H1 (cell line): ENCODE data around the gene FRMPD4. TPM values are rescaled to one million over a fixed set of nuclear protein-coding genes. Genes with fewer than 3 reads are reported as not detected.

ENCODE experiments used
- CTCF ChIA-PET: fragments of 300-600 bp; sonication (Branson Sonifier 250); formaldehyde crosslinking; loops from one replicate; lab custom pipeline; 2021; ENCODE audit not compliant: partially characterized antibody; lab: Charles Lee
- POLR2A ChIA-PET: fragments of 300-600 bp; sonication (Branson Sonifier 250); formaldehyde crosslinking; loops from one replicate; lab custom pipeline; 2021; ENCODE audit warnings: inconsistent platforms; ENCODE audit not compliant: partially characterized antibody; lab: Charles Lee
- DNase-seq, 2 experiments: peaks; one replicate each; pipeline versions ENCODE4 v3.0.0 to v3.0.0-alpha.2; 2010 to 2022; ENCODE audit warnings: low spot score in 2 of 2, low read depth in 1 of 2, mixed read lengths in 1 of 2
- FAIRE-seq: peaks from 2 replicates; lab custom pipeline; 2011; peaks lifted over from hg19 to GRCh38; lab: Jason Lieb, UNC
- H2AFZ ChIP-seq: 2 replicates; pipeline ENCODE4 v1.8.1; 2012; ENCODE audit warnings: low read length, inconsistent platforms
- H2AK5ac ChIP-seq: 2 replicates; pipeline ENCODE4 v1.6.1; 2013; ENCODE audit warnings: low read depth, low read length
- H2BK120ac ChIP-seq: replicated peaks from 2 replicates; pipeline ENCODE3; 2013; ENCODE audit warnings: low read depth, low read length, inconsistent platforms
- H2BK12ac ChIP-seq: 2 replicates; pipeline ENCODE4 v1.6.1; 2013; ENCODE audit warnings: low read depth, low read length
- H2BK15ac ChIP-seq: 2 replicates; pipeline ENCODE4 v1.6.1; 2013; ENCODE audit warnings: low read length
- H2BK20ac ChIP-seq: 2 replicates; pipeline ENCODE4 v1.6.1; 2013; ENCODE audit warnings: low read length
- H2BK5ac ChIP-seq: 2 replicates; pipeline ENCODE4 v1.6.1; 2013; ENCODE audit warnings: low read depth, low read length
- H3K14ac ChIP-seq: 2 replicates; pipeline ENCODE4 v1.6.1; 2013; ENCODE audit warnings: inconsistent platforms; ENCODE audit not compliant: insufficient read length
- H3K18ac ChIP-seq: 2 replicates; pipeline ENCODE4 v1.6.1; 2013; ENCODE audit warnings: low read length; ENCODE audit errors: extremely low read depth
- H3K23ac ChIP-seq: 2 replicates; pipeline ENCODE4 v1.6.1; 2013; ENCODE audit warnings: inconsistent platforms; ENCODE audit not compliant: insufficient read length
- H3K23me2 ChIP-seq: 2 replicates; pipeline ENCODE4 v1.6.1; 2013; ENCODE audit warnings: low read depth, low read length
- H3K27ac ChIP-seq: 2 replicates; pipeline ENCODE4 v1.6.1; 2011; ENCODE audit warnings: low read depth, low read length, inconsistent platforms
- H3K27me3 ChIP-seq, 4 experiments: replicated peaks in 1 of 4; 1 replicate in 1 of 4; 2 replicates in 3 of 4; pipeline versions ENCODE4 v1.6.1 to v1.8.1; 2011 to 2013; ENCODE audit warnings: low read length in 3 of 4, mild to moderate bottlenecking in 3 of 4, inconsistent platforms in 2 of 4, mixed read lengths in 2 of 4, moderate library complexity in 1 of 4; ENCODE audit not compliant: control insufficient read depth in 3 of 4, insufficient read depth in 3 of 4; ENCODE audit errors: extremely low read depth in 1 of 4
- H3K36me3 ChIP-seq, 4 experiments: 2 replicates each; pipeline versions ENCODE4 v1.6.1 to v1.8.1; 2011 to 2013; ENCODE audit warnings: mild to moderate bottlenecking in 4 of 4, low read length in 3 of 4, moderate library complexity in 2 of 4, control low read depth in 1 of 4, inconsistent platforms in 1 of 4; ENCODE audit not compliant: insufficient read depth in 4 of 4, control insufficient read depth in 2 of 4
- H3K4ac ChIP-seq: replicated peaks from 2 replicates; pipeline ENCODE3; 2013; ENCODE audit warnings: low read length, low read depth, mixed read lengths, inconsistent platforms; ENCODE audit not compliant: insufficient read length
- H3K4me1 ChIP-seq, 4 experiments: replicated peaks in 1 of 4; 1 replicate in 1 of 4; 2 replicates in 3 of 4; pipeline versions ENCODE4 v1.6.1 to v1.8.1; 2011 to 2013; ENCODE audit warnings: low read length in 3 of 4, inconsistent platforms in 2 of 4, mixed read lengths in 1 of 4; ENCODE audit not compliant: insufficient read depth in 4 of 4, control insufficient read depth in 3 of 4
- H3K4me2 ChIP-seq, 2 experiments: 2 replicates each; pipeline versions ENCODE4 v1.6.1 to v1.8.1; 2011 to 2013; ENCODE audit warnings: low read depth in 2 of 2, low read length in 2 of 2, control low read depth in 1 of 2, inconsistent platforms in 1 of 2, mild to moderate bottlenecking in 1 of 2; ENCODE audit not compliant: insufficient read depth in 1 of 2
- H3K4me3 ChIP-seq, 4 experiments: fragments of 200-600, 300-600 bp in 1 of 4; sonication (generic), shearing (Covaris generic), sonication (Bioruptor Twin) in 1 of 4; 2 replicates each; pipeline versions ENCODE4 v1.5.1 to v1.8.1; 2011 to 2016; ENCODE audit warnings: low read length in 4 of 4, low read depth in 3 of 4, control low read depth in 2 of 4, inconsistent platforms in 2 of 4, mild to moderate bottlenecking in 2 of 4, mixed read lengths in 1 of 4, moderate library complexity in 1 of 4; ENCODE audit not compliant: insufficient read depth in 2 of 4; ENCODE audit errors: extremely low read depth in 1 of 4
- H3K56ac ChIP-seq: replicated peaks from 2 replicates; pipeline ENCODE3; 2013; ENCODE audit warnings: low read depth, mild to moderate bottlenecking, mixed read lengths, low read length, inconsistent platforms; ENCODE audit not compliant: insufficient read length
- H3K79me1 ChIP-seq: 2 replicates; pipeline ENCODE4 v1.6.1; 2013; ENCODE audit warnings: low read depth, low read length, control low read depth
- H3K79me2 ChIP-seq, 2 experiments: 2 replicates each; pipeline versions ENCODE4 v1.6.1 to v1.8.1; 2012 to 2013; ENCODE audit warnings: low read length in 2 of 2, mild to moderate bottlenecking in 2 of 2, inconsistent platforms in 1 of 2; ENCODE audit not compliant: insufficient read depth in 2 of 2, control insufficient read depth in 1 of 2
- H3K9ac ChIP-seq, 4 experiments: replicated peaks in 1 of 4; 1 replicate in 1 of 4; 2 replicates in 3 of 4; pipeline versions ENCODE4 v1.6.1 to v1.8.1; 2011 to 2013; ENCODE audit warnings: low read depth in 3 of 4, low read length in 3 of 4, control low read depth in 2 of 4, mild to moderate bottlenecking in 2 of 4, moderate library complexity in 2 of 4, inconsistent platforms in 1 of 4; ENCODE audit errors: extremely low read depth in 1 of 4
- H3K9me3 ChIP-seq, 2 experiments: 2 replicates each; pipeline versions ENCODE4 v1.6.1 to v1.8.1; 2012 to 2013; ENCODE audit warnings: mild to moderate bottlenecking in 2 of 2, moderate library complexity in 2 of 2, control low read depth in 1 of 2, inconsistent platforms in 1 of 2, low read depth in 1 of 2, low read length in 1 of 2, mixed read lengths in 1 of 2; ENCODE audit not compliant: insufficient read depth in 2 of 2
- H4K20me1 ChIP-seq, 2 experiments: replicated peaks in 1 of 2; 2 replicates each; pipeline versions ENCODE3 to v1.8.1; 2011 to 2013; ENCODE audit warnings: inconsistent platforms in 2 of 2, low read length in 2 of 2, mild to moderate bottlenecking in 1 of 2; ENCODE audit not compliant: insufficient read depth in 2 of 2, control insufficient read depth in 1 of 2
- H4K5ac ChIP-seq: 2 replicates; pipeline ENCODE4 v1.6.1; 2013; ENCODE audit warnings: low read length, low read depth, mixed read lengths, inconsistent platforms; ENCODE audit not compliant: insufficient read length
- H4K8ac ChIP-seq: 2 replicates; pipeline ENCODE4 v1.8.0; 2013; ENCODE audit warnings: mild to moderate bottlenecking, moderate library complexity, low read length, inconsistent platforms; ENCODE audit not compliant: insufficient read depth; ENCODE audit errors: extremely low read depth
- H4K91ac ChIP-seq: replicated peaks from 2 replicates; pipeline ENCODE3; 2013; ENCODE audit warnings: low read length, mixed read lengths, inconsistent platforms; ENCODE audit not compliant: insufficient read length
- BCL11A ChIP-seq, 2 experiments: IDR thresholded peaks; one replicate each; pipeline ENCODE4 v1.6.1; 2011; ENCODE audit warnings: low read depth in 2 of 2, low read length in 2 of 2, mild to moderate bottlenecking in 2 of 2
- CBX5 ChIP-seq: fragments of 300-800, 300-1000 bp; sonication (generic); IDR thresholded peaks from 2 replicates; pipeline ENCODE4 v1.7.1; 2016; ENCODE audit warnings: antibody characterized with exemption, low read length, low read depth
- CTCF ChIP-seq, 3 experiments: IDR thresholded peaks; 1 replicate in 2 of 3; 2 replicates in 1 of 3; pipeline versions ENCODE4 v1.5.1 to v1.6.1; 2011; ENCODE audit warnings: low read length in 3 of 3, mild to moderate bottlenecking in 3 of 3, inconsistent platforms in 2 of 3, low read depth in 1 of 3, moderate library complexity in 1 of 3; ENCODE audit not compliant: insufficient read depth in 1 of 3; ENCODE audit errors: control extremely low read depth in 1 of 3
- FOSL1 ChIP-seq: IDR thresholded peaks from 2 replicates; pipeline ENCODE4 v1.6.1; 2011; ENCODE audit warnings: mild to moderate bottlenecking, low read depth, low read length, moderate library complexity; ENCODE audit not compliant: insufficient read depth
- KDM4A ChIP-seq: IDR thresholded peaks from one replicate; pipeline ENCODE4 v1.7.1; 2012; ENCODE audit warnings: low read depth, mild to moderate bottlenecking, moderate library complexity, low read length, inconsistent platforms; ENCODE audit not compliant: severe bottlenecking
- KDM5A ChIP-seq: fragments of 200-600 bp; IDR thresholded peaks from 2 replicates; pipeline ENCODE4 v1.7.1; 2012; ENCODE audit warnings: mild to moderate bottlenecking, low read length, inconsistent platforms, mixed read lengths
- RBBP5 ChIP-seq: IDR thresholded peaks from 2 replicates; pipeline ENCODE4 v1.7.1; 2012; ENCODE audit warnings: low read depth, mild to moderate bottlenecking, inconsistent platforms, low read length, moderate library complexity, borderline replicate concordance
- SIRT6 ChIP-seq: IDR thresholded peaks from one replicate; pipeline ENCODE4 v1.7.1; 2012; ENCODE audit warnings: low read length, inconsistent platforms
- TAF1 ChIP-seq: IDR thresholded peaks from 2 replicates; pipeline ENCODE4 v1.6.1; 2011; ENCODE audit warnings: mild to moderate bottlenecking, low read depth, low read length
- ZNF274 ChIP-seq: IDR thresholded peaks from 2 replicates; pipeline ENCODE4 v1.7.0; 2012; ENCODE audit warnings: low read length, borderline replicate concordance; ENCODE audit errors: extremely low read depth
- WGBS, 2 experiments: shearing (Covaris generic) in 1 of 2; methylation state at CpG; one replicate each; pipeline versions ENCODE4 v1.1.6 to v1.1.7; 2013 to 2015; ENCODE audit warnings: low lambda C conversion rate in 2 of 2, mixed read lengths in 2 of 2, inconsistent platforms in 1 of 2, low coverage in 1 of 2, missing lambda C conversion rate in 1 of 2; ENCODE audit not compliant: insufficient replicate concordance in 2 of 2, insufficient coverage in 1 of 2, insufficient read length in 1 of 2; ENCODE audit errors: extremely low coverage in 1 of 2, missing lambda C conversion rate in 1 of 2; 5-methylcytosine and 5-hydroxymethylcytosine counted together
- polyA plus RNA-seq, 7 experiments: library from polyadenylated mRNA; depleted of rRNA in 3 of 7; stranded (reverse) in 5 of 7; unstranded in 2 of 7; fragments of >200 nt in 5 of 7; fragments of 200-250 nt in 2 of 7; gene quantifications; 1 replicate in 5 of 7; 2 replicates in 1 of 7; 4 replicates in 1 of 7; pipeline versions ENCODE4 v1.2.1 to v1.2.3, GENCODE V29; 2011 to 2013; ENCODE audit warnings: missing spikeins in 2 of 7, mixed read lengths in 2 of 7
- total RNA-seq: library from RNA; stranded (reverse); fragmentation: NEBNext Ultra II Directional; extraction: Animal tissue kit (Norgen Biotek cat#: 25700); gene quantifications from 2 replicates; pipeline ENCODE4 v1.2.1, GENCODE V29; 2021

The FRMPD4 gene
- total and polyA plus RNA-seq, 2 of the 8 experiments (the other 6 are each of a cell fraction or from before 2014, with no cell fraction given) = 0.02 to 0.37 TPM

GRCh38 chrX:12234534-12235329, 96.5 kb downstream of the FRMPD4 start:
- H3K9me3 ChIP-seq = no peaks in the 10 kb centered on the region
- ChIA-PET POLR2A (no interaction called here), CTCF (interaction anchor here (1.3 kb wide), 1 partner anchor 467 kb away, joined by 3 read pairs; no protein-coding TSS in a partner anchor)
- no peak overlapping the region for H3K9ac ChIP-seq
- WGBS, 2 experiments = 93% methylated on average over 4 of the region's 5 CpGs; no CpG with 5 or more reads in 1 of the 2 experiments
- no peak for FAIRE-seq
- no peak overlapping the region for H2BK120ac ChIP-seq
- H2AK5ac ChIP-seq = no peak overlapping the region
- H4K20me1 ChIP-seq = no peaks in the 10 kb centered on the region
- H2BK5ac ChIP-seq = no peak overlapping the region
- no peak overlapping the region for H4K5ac ChIP-seq
- H3K36me3 ChIP-seq = no peaks in the 10 kb centered on the region
- H3K4ac ChIP-seq = no peak overlapping the region
- H4K8ac ChIP-seq = no peak overlapping the region
- no peak overlapping the region for H3K18ac ChIP-seq
- no peak overlapping the region for H3K27ac ChIP-seq
- no peaks in the 10 kb centered on the region for H3K4me1 ChIP-seq
- H3K79me2 ChIP-seq = no peaks in the 10 kb centered on the region
- no peak overlapping the region for H2BK20ac ChIP-seq
- no peaks in the 10 kb centered on the region for H3K27me3 ChIP-seq
- H3K14ac ChIP-seq = no peak overlapping the region
- H3K4me2 ChIP-seq = no peak overlapping the region
- no peak overlapping the region for H2BK15ac ChIP-seq
- no peak overlapping the region for H3K23ac ChIP-seq
- H4K91ac ChIP-seq = no peak overlapping the region
- DNase-seq = no peak
- no peak overlapping the region for H2AFZ ChIP-seq
- H3K4me3 ChIP-seq = no peak overlapping the region
- TF ChIP-seq FOSL1 (no peak), TAF1 (no peak), SIRT6 (no peak), KDM5A (no peak), BCL11A (IDR thresholded peaks at IDR 0.05; ENCODE audit: low read depth in 2 of 2, low read length in 2 of 2) (no peak), CTCF (IDR thresholded peaks at IDR 0.05; ENCODE audit: control extremely low read depth in 1 of 3, insufficient read depth in 1 of 3, low read depth in 1 of 3, low read length in 3 of 3) (no peak), RBBP5 (no peak), ZNF274 (no peak), CBX5 (no peak), KDM4A (no peak)
- no peaks in the 10 kb centered on the region for H3K23me2 ChIP-seq
- H3K56ac ChIP-seq = no peak overlapping the region
- no peaks in the 10 kb centered on the region for H3K79me1 ChIP-seq
- no peak overlapping the region for H2BK12ac ChIP-seq
